ENCODE measurements around the gene SERPINE2.

GRCh38 chr2:224039080-224039769, at the start of gene SERPINE2:
- TF ChIP-seq EZH2 (IDR thresholded peaks at IDR 0.05; ENCODE audit: insufficient read depth, poor library complexity, severe bottlenecking) (no peak), EZH2phosphoT487 (IDR thresholded peaks at IDR 0.05; ENCODE audit: insufficient read depth, low read depth) (no peak)

Measured in GM23248 (cell line).